ENCODE results near the gene MAP3K7CL. TPM values are rescaled to one million over a fixed set of nuclear protein-coding genes. Genes with fewer than 3 reads are reported as not detected.

The MAP3K7CL gene
- total and polyA plus RNA-seq, 2 of the 8 experiments (the other 6 are each of a cell fraction or from before 2014, with no cell fraction given): not detected

DNA sequence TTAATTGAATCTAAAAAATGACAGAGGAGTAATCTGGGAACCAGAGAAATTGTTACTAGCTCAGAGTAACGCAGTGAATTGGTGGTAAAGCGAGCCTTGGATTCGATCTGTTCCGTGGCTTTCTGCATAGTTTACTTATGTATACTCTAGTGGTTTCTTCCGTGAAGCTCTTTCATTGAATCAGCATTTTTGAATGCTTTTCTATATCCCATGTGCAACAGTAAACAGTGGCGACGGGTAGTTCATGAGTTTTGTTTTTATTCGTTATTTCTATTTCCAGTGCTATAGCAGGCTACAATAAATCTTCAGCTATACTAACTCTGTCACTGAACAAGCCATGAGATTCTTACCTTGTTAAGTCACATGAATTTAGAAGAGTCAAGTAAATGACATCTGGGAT is 14.5 kb upstream of the MAP3K7CL start:
- CTCF ChIA-PET (ENCODE audit: partially characterized antibody): interaction anchor here (1.2 kb wide), 1 partner anchor 10 kb away, joined by 4 read pairs; no protein-coding TSS in a partner anchor
- H3K23ac ChIP-seq (ENCODE audit: insufficient read length): no peak overlapping the region
- H2AK5ac ChIP-seq (ENCODE audit: low read depth, low read length): no peak overlapping the region
- H3K56ac ChIP-seq (replicated peaks; ENCODE audit: insufficient read length, low read depth, low read length): peak overlapping the region; percentile 7
- H3K18ac ChIP-seq (ENCODE audit: extremely low read depth, low read length): no peak overlapping the region
- H2BK15ac ChIP-seq (ENCODE audit: low read length): no peak overlapping the region
- WGBS, 2 experiments (ENCODE audit: extremely low coverage in 1 of 2, insufficient coverage in 1 of 2, insufficient read length in 1 of 2, insufficient replicate concordance in 2 of 2, low coverage in 1 of 2, low lambda C conversion rate in 2 of 2, missing lambda C conversion rate in 1 of 2): 94% methylated on average over 8 of the region's 8 CpGs; no CpG with 5 or more reads in 1 of the 2 experiments
- no peak overlapping the region for H3K4me3 ChIP-seq (ENCODE audit: extremely low read depth in 1 of 4, insufficient read depth in 2 of 4, low read depth in 3 of 4, low read length in 4 of 4)
- H2BK12ac ChIP-seq (ENCODE audit: low read depth, low read length): no peak overlapping the region; the same call in 1 of the 2 replicates
- H2BK20ac ChIP-seq (ENCODE audit: low read length): no peak overlapping the region
- no peaks in the 10 kb centered on the region for H3K79me2 ChIP-seq (ENCODE audit: control insufficient read depth in 1 of 2, insufficient read depth in 2 of 2, low read length in 2 of 2)
- H3K23me2 ChIP-seq (ENCODE audit: low read depth, low read length): no peaks in the 10 kb centered on the region
- no peak overlapping the region for H4K91ac ChIP-seq (replicated peaks; ENCODE audit: insufficient read length, low read length)
- no peaks in the 10 kb centered on the region for H4K20me1 ChIP-seq (replicated peaks in 1 of 2; ENCODE audit: control insufficient read depth in 1 of 2, insufficient read depth in 2 of 2, low read length in 2 of 2)
- no peak overlapping the region for H3K4me2 ChIP-seq (ENCODE audit: insufficient read depth in 1 of 2, low read depth in 2 of 2, low read length in 2 of 2)
- H2BK120ac ChIP-seq (replicated peaks; ENCODE audit: low read depth, low read length): no peak overlapping the region
- H3K4ac ChIP-seq (replicated peaks; ENCODE audit: insufficient read length, low read depth, low read length): no peak overlapping the region
- no peak overlapping the region for H3K14ac ChIP-seq (ENCODE audit: insufficient read length)
- H2AFZ ChIP-seq (ENCODE audit: low read length): no peak overlapping the region
- H4K5ac ChIP-seq (ENCODE audit: insufficient read length, low read depth, low read length): no peak overlapping the region
- no peak overlapping the region for H3K27ac ChIP-seq (ENCODE audit: low read depth, low read length)
- no peak overlapping the region for H4K8ac ChIP-seq (ENCODE audit: extremely low read depth, insufficient read depth, low read length)
- no peak overlapping the region for H3K9ac ChIP-seq (replicated peaks in 1 of 4; ENCODE audit: extremely low read depth in 1 of 4, low read depth in 3 of 4, low read length in 3 of 4)
- H3K9me3 ChIP-seq (ENCODE audit: insufficient read depth in 2 of 2, low read depth in 1 of 2, low read length in 1 of 2): no peaks in the 10 kb centered on the region
- no peak overlapping the region for H2BK5ac ChIP-seq (ENCODE audit: low read depth, low read length)
- TF ChIP-seq EZH2 (IDR thresholded peaks at IDR 0.05; ENCODE audit: low read depth, low read length, severe bottlenecking) (no peak), POLR2A (IDR thresholded peaks at IDR 0.05; ENCODE audit: control extremely low read depth in 1 of 2, low read depth in 2 of 2, low read length in 2 of 2) (no peak), JUND (IDR thresholded peaks at IDR 0.05; ENCODE audit: low read length) (no peak), TAF1 (IDR thresholded peaks at IDR 0.05; ENCODE audit: low read depth, low read length) (no peak), TAF7 (optimal IDR thresholded peaks at IDR 0.05; ENCODE audit: borderline replicate concordance, low read depth, low read length) (no peak), GTF2F1 (IDR thresholded peaks at IDR 0.05; ENCODE audit: borderline replicate concordance, low read depth, low read length) (no peak), TBP (IDR thresholded peaks at IDR 0.05; ENCODE audit: low read depth, low read length) (no peak), YY1 (IDR thresholded peaks at IDR 0.05; ENCODE audit: low read depth, low read length) (no peak), ASH2L (IDR thresholded peaks at IDR 0.05; ENCODE audit: low read length) (no peak), PHF8 (conservative IDR thresholded peaks at IDR 0.05; ENCODE audit: low read depth, low read length) (no peak), SP2 (IDR thresholded peaks at IDR 0.05; ENCODE audit: low read length) (no peak), BRCA1 (IDR thresholded peaks at IDR 0.05; ENCODE audit: low read depth, low read length) (no peak)
- TF ChIP-seq, protein P1, sequence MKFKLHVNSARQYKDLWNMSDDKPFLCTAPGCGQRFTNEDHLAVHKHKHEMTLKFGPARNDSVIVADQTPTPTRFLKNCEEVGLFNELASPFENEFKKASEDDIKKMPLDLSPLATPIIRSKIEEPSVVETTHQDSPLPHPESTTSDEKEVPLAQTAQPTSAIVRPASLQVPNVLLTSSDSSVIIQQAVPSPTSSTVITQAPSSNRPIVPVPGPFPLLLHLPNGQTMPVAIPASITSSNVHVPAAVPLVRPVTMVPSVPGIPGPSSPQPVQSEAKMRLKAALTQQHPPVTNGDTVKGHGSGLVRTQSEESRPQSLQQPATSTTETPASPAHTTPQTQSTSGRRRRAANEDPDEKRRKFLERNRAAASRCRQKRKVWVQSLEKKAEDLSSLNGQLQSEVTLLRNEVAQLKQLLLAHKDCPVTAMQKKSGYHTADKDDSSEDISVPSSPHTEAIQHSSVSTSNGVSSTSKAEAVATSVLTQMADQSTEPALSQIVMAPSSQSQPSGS (IDR thresholded peaks at IDR 0.05; ENCODE audit: low read length): no peak
- peaks cover 0 to 4% (median 2%) of the 10 kb centered on the region in 4 experiments; a peak in 4 of 7 replicates for H3K4me1 ChIP-seq (replicated peaks in 1 of 4; ENCODE audit: control insufficient read depth in 3 of 4, insufficient read depth in 4 of 4, low read length in 3 of 4)
- FAIRE-seq: no peak
- POLR2A ChIA-PET (ENCODE audit: partially characterized antibody): interaction anchor here (1.2 kb wide), 1 partner anchor 91 kb away, joined by 3 read pairs; the partner anchor contains the start of gene USP16
- no peaks in the 10 kb centered on the region for H3K27me3 ChIP-seq (replicated peaks in 1 of 4; ENCODE audit: control insufficient read depth in 3 of 4, extremely low read depth in 1 of 4, insufficient read depth in 3 of 4, low read length in 3 of 4)
- no peak for DNase-seq (ENCODE audit: low read depth in 1 of 2, low spot score in 2 of 2)
- no peaks in the 10 kb centered on the region for H3K36me3 ChIP-seq (ENCODE audit: control insufficient read depth in 2 of 4, insufficient read depth in 4 of 4, low read length in 3 of 4)
- no peaks in the 10 kb centered on the region for H3K79me1 ChIP-seq (ENCODE audit: low read depth, low read length)
